KG1 (cell line): ENCODE measurements around the gene ADPRM.
"Not testable (repeated sequence)": the region's sequence is repeated elsewhere in the genome, so short reads cannot be mapped to it uniquely, and the experiment has no call there.

Experiments used
- DNase-seq: peaks from one replicate; lab custom pipeline; 2025; lab: John Stamatoyannopoulos, UW

The ADPRM gene

DNA sequence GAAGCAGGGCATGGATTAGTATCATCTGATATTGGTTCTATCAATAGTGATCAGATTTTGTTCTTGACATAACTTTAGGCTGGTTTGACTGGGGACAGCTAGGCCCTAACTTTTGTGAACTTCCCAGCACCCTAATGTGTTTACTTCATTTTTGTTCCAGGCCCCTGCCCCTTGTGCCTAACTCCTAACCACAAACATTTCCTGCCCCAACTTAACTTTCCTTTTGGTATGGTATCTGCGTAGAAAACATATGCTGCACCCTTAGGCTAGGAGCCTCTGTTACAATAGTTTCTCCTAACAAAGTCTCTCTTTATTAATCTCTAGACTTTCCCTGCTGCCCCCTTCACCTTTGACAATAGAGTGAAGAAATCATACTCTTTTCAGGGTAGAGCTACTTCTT lies 2.5 kb downstream of the ADPRM start:
- DNase-seq = no peak

DNA sequence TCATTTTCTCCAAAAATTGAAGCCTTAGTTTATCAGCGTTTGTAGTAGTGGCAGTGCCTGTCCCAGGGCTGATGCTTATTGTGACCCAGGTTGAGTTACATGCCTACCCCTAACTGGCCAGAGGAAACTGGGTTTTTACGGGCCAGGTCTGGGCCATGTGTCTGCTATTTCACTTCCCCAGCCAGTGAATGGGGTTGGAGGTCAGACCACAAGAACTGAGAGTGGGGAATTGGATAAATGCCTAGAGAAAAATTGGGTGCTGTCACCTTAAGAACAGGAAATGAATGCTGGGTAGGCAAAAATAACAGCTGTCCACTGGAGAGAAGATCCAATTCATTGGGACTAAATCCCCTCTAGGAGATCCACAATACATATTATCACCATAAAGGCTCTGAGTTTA lies 5.2 kb downstream of the ADPRM start:
- DNase-seq = no peak

DNA sequence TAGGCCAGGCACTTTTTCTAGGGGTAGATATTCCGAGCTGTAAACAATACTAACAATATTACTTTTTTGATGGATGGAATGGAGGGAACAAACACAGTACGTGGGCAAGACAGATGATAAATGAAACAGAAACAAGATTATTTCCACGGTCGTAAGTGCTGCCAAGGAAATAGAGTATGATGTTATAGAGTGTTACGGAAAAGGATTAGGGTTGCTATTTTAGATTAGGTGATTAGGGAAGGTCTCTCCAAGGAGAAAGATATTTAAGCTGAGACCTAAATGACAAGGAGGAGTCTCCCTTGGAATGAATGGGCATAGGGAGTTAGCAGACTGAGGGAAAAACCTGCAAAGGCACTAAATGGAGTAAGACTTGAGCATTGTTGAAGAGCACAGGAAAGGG lies 8.3 kb downstream of the ADPRM start:
- DNase-seq = no peak

DNA sequence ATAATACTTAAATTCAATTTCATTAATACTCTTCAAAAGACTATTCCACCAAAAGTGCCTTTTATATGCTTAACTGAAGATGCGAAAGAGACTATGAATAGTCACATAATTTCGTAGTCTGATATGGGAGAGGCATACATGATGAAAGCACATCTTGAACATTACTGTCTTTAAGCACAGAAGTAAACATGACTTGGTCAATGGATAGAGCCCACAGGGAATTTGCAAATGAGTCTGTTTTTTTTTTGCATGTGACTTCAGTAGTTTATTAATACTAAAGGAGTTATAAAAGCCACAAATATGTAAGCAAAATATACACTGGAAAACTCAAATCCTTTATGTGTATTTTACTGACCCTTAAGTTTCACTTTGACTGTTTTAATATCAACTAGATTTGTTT lies 15.9 kb downstream of the ADPRM start:
- DNase-seq = no peak

DNA sequence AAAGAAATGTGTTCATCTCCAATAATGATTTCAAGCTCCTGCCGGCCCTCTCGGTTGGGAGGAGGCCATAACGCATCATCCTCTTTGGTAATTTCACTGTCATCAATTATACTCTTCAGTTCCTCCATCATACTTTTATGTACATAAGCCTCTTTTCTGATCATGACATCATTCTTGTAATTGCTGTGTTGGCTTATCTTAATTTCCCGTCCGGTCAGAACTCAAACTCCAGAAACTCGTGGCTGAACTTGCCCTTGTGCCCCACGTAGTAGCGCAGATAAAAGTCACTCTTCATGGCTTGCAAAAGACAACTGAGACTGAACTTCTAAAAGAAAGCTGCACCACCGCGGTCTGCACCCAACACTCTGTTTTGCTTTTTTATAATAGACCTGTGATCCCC lies 18.8 kb downstream of the ADPRM start:
- DNase-seq = no peak

DNA sequence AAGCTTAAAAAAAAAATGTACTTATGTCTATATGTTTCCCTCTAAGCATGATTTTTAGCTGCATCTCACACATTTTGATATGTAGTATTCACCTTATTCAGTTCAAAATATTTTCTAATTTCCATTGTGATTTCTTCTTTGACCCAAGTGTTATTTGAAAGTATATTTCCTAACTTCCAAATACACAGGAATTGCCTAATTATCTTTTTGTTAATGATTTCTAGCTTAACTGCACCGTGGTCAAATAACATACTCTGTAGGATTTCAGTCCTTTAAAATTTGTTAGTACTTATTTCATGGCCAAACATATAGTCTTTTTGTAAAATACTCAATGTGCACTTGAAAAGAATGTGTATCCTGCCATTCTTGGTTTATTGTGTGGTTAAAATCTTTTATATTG lies 21.2 kb downstream of the ADPRM start:
- DNase-seq = no peak

DNA sequence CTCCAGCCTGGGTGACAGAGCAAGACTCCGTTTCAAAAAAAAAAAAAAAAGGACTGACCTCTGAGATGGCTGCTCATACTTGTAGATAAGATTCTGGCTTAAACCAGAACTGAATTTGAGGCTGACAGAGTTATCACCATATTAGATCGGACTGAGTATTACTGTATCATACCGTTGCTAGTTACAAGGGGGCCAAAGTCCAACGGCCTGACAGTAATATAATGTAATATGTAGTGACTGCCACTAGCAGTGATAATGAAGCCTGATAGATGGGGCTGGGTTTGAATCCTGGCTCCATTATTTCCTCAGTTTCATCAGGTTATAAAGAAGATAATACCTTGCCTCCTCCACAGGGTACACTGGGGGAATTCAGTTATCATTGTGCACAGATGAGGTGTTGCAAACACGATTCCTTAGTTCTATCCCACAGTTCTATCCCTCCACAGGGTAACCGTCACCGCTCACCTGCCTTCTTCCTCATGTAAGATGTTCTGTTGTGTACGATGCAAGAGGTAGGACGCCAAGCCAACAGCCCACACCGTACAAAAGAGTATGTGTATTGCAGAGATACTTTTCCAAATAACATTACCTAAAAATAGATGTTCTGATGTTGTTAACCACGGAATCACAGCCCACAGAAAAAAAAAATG lies 27.3 kb downstream of the ADPRM start:
- no peak for DNase-seq

DNA sequence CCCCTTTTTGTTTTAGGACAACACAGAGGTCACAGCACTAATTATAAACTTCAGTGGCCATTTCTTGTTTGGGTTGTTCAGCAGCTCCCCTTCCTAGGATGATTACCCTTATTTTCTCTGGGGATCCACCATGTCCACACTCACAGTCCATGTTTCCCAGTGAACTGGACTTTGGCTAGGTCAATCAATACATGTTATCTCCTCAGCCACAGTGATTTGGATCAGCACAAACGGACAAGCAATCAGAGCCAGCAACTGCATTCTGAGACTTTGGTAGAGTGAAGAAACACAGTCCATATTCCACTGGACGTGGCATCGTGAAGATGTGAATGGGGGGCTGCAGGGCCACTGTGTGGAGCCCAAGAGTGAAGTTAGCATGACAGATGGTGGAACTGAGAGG lies 27.9 kb downstream of the ADPRM start:
- DNase-seq = no peak

DNA sequence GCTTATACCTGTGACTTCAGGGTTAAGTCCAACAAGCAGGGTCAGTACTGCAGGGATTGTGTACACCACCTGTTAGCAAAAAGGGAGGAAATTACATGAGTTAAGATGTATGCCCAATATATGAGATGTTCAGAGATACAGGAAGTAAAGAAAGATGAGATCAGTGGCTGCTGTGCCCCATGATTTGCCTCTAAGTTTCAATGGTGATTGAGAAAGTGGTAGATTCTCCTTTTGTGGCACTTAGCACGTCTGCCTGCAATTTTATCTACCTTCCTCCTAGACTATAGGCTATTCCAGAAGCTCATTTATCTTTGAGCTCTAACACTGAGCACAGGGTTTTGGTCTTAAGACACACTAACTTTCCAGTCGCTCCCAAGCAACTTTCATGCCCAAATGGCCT lies 28.8 kb downstream of the ADPRM start:
- DNase-seq = no peak

DNA sequence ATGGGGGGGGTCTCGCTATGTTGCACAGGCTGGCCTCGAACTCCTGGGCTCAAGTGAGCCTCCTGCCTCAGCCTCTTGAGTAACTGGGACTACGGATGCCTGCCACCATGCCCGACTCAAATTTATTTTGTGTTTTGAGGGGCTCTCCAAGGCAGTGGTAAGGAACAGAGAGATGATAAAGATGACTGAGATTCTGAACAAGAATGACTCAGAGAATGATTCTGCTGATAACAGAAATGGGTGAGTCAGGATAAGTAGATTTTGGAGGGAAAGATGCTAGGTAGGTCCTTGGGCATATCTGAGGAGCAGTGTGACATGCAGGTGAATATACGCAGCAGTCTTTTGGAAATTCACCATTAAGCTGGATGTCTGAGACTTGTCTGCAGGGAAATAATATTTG lies 29.8 kb downstream of the ADPRM start:
- DNase-seq = no peak

DNA sequence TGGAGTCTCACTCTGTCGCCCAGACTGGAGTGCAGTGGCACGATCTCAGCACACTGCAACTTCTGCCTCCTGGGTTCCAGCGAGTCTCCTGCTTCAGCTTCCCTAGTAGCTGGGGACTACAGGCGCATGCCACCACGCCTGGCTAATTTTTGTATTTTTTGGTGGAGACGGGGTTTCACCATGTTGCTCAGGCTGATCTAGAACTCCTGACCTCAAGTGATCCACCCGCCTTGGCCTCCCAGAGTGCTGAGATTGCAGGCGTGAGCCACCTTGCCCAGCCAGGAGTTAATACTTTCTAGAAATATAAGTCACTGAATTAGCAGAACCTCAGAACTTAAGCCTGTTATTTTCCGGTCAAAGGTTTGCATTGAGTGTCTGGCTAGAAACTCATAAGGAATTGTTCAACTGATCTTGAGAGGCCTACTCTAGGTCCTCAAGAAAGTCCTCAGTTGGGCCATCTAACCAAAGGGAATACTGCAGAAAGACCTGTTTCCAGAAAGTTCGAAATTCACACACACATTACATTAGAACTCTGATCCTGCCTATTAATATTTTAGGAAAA lies 31.0 kb downstream of the ADPRM start:
- DNase-seq = no peak

DNA sequence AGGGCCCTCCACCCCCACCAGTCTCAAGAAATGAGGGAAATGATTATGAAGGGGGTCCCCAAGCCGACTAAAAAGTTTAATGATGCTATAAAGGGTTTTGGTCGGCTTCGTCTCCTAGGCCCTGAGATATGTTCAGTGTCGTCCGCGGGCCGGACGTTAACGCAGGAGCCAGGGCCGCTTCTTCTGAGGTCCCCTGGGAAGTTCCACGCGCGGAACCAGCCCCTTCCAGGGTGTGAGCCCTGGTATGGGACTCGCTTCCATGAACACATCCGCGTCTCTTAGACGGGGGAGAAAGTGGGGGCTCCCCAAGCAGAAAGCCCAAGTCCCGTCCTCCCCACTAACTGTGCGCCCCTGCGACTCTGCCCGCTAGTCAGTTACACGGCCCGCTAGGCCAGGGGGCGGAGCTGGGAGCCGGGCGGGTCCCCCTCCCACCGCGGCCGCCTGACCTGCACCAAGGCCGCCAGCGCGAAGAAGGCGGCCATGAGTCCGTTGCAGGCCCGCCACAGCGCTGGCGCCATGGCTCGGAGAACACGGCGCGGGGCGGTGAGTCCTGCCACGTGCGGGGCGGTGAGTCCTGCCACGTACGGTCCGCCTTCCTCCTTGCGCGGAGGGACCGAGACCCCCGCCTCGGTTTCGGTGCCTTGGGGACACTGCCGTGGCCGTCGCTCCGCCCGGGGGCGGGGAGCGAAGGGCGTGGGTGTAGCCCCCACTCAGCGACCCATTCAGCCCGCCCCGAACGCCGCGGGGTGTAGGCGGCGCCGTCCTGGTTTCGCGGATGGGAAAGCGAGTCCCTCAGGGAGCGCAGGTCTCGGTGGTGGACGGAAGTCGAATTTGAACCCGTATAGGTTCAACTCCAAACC lies 32.2 kb downstream of the ADPRM start, which contains the start of gene TMEM220:
TMEM220 (minus strand) TSS at position 690 of the 860 bp plus-strand sequence; CDS start at position 518, 172 bp downstream.
- no peak for DNase-seq

DNA sequence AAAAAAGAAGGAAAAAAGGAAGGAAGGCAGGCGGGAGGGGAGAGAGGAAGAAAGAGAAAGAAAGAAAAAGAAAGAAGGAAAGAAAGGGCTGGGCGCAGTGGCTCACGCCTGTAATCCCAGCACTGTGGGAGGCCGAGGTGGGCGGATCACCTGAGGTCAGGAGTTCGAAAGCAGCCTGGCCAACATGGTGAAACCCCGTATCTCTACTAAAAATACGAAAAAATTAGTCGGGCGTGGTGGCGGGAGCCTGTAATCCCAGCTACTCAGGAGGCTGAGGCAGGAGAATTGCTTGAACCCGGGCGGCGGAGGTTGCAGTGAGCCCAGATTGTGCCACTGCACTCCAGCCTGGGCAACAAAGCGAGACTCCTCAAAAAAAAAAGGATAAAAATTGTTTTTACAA lies 32.9 kb downstream of the ADPRM start:
- not testable (repeated sequence) for DNase-seq

DNA sequence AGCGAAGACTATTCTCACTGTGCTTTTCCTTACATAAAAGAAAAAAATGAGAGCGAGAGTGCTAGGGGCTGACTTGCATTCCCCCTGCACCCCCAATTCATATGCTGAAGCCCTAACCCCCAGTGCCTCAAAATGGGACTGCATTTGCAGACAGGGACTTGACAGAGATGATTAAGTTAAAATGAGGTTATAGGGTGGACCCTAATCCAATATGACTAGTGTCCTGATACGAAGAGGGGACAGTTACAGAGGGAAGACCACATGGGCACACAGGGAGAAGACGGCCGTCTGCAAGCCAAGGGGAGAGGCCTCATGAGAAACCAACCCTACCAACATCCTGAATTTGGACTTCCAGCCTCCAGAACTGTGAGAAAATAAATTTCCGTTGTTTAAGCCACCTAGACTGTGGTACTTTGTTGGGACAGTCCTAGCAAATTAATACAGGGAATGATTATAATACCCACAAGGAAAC lies 34.0 kb downstream of the ADPRM start:
- DNase-seq = no peak

DNA sequence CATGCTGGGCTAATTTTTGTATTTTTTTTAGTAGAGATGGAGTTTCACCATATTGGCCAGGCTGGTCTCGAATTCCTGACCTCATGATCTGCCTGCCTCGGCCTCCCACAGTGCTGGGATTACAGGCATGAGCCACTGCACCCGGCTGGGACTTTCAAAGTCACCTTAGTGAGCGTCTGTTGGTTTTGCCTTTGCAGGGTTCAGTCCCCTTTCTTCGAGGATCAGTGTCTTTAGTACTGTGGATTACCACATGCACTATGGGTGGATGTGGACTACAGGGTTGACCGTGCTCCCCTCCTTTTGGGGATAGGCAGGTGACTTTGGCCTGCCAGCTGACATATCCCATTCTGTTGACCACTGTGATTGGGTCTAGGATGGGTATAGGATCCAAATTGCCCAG lies 34.7 kb downstream of the ADPRM start:
- not testable (repeated sequence) for DNase-seq

DNA sequence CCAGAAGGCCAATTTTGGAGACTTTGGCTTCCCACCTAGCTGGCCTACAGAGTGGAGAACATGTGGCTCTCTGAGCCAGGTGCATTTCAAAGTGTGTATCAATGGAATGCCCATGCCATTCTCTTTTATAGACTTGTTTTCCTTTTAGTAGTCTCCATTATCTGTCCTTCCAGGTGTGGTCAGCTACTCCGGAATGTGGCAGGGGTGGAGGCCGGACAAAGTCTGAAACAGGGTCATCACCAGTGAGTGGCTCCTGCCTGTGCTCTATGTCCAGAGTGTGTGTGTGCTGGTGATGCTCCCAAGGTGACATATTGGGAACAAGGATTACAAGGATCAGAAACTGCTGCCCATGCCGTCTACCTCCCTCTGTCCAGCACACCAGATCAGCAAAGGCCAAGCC lies 36.3 kb downstream of the ADPRM start:
- DNase-seq = no peak

DNA sequence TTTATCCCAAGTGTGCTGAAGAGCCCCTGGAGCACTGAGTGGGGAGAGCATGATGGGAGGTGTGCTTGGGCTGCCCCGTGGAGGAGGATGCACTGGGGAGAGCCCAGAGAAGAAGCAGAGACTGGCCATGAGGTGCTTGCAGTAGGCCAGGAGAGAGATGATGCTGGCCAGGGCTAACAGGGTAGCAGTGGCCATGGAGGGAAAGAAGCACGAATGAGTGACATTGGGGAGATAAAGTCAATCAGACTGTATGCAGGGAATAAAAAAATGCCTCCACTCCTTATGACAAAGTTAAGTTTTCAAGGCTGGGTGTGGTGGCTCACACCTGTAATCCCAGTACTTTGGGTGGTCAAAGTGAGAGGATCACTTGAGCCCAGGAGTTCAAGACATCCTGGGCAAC lies 37.9 kb downstream of the ADPRM start:
- no peak for DNase-seq

DNA sequence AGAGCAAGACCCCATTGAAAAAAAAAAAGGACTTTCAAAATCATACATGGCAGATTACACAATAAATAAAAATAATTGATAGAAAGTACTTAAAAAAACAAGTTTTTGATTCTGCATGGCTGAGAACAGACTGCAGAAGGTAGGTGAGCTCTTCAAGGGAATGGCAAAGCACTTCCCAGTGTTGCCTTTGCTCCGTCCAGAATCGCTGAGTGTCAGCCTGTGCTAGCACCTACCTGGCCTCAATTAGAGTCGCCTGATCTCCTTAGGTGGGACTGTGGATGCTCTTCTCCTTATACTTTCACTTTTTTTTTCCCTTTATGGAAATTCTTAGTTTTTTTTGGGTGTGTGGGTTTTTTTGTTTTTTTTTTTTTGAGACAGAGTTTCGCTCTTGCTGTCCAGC lies 38.4 kb downstream of the ADPRM start:
- no peak for DNase-seq

DNA sequence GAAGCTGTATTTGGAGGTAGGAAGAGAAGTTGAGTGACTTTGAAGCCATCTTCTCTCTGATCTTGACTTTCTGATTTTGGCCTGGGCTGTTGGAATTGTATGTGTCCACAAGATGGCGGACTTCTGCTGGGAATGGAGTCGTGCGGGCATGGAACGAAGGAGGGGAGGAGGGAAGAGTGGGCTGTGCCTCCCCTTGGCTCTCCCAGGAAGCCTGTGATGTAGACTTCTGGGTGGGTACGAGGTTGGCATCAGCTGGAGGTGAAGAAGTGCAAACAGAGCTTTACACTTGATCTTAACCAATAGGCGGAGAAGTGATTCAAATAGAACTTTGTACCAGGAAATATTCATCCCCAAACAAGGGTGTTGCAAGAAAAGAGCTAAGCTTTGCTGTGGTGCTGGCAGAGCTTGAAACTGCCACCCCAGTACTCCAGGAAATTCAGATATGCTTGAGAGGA lies 39.8 kb downstream of the ADPRM start:
- DNase-seq = no peak

DNA sequence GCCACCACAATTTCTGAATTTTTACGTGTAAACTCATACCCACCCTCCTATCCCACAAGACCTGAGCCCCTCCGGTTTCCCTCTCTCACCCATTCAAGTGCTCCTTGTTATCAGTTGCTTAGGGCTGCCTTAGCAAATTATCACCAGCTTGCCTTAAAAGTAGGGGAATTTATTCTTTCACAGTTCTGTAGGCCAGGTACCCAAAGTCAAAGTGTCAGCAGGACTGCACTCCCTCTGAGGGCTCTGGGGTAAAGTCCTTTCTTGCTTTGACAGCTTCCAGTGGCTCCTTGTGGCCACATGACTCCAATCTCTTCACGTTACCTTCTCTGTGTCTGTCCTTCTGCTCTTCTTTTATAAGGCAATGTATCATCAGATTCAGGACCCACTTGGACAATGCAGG lies 40.3 kb downstream of the ADPRM start:
- DNase-seq = no peak

DNA sequence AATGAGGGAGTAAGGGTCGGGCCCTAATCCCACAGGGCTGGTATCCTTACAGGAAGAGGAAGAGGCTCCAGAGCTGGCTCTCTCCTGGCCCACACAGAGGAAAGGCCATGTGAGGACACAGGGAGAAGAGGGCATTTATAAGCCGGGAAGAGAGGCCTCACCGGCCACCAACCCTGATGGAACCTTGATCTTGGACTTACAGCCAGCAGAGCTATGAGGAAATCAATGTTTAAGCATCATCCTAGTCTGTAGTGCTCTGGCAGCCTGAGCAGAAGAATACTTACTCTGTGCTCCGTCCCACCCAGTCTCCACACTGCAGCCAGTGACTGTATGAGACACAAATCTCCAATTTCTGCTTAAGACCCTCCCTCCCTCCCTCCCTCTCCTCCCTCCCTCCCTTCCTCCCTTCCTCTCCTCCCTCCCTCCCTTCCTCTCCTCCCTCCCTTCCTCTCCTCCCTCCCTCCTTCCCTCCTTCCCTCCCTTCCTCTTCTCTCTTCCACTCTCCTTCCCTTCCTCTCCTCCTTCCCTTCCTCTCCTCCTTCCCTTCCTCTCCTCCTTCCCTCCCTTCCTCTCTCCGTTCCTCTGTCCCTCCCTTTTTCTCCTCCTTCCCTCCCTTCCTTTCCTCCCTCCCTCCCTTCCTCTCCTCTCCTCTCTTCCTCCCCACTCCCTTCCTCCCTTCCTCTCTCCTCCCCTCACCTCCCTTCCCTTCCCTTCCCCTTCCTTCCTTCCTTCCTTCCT lies 41.3 kb downstream of the ADPRM start:
- DNase-seq = no peak

DNA sequence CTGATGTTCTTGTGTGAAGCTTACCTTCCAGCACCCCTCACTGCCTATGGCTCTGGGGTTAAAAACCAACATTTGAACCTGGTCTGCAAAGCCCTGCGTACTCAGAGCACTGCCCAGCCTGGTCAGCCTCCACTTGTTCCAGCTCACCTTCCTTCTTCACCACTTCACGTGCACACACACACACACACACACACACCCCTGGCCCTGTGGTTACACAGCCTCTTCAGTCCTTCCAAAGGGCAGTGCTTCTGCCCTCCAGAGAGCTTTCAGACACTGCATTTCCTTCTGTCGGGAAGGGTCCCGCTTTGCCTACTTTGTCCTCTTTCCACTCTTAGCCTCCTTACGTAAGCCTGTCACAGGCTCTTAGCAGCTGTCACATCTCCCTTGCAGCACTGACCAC lies 42.0 kb downstream of the ADPRM start:
- DNase-seq = no peak
